Esophagus muscularis mucosa (tissue), 4 donors: ENCODE measurements around the gene CPNE5. TPM values are rescaled to one million over a fixed set of nuclear protein-coding genes. Genes with fewer than 3 reads are reported as not detected.

Source experiments
- DNase-seq: peaks from one replicate; pipeline ENCODE4 v3.0.0-alpha.2; 2017; ENCODE audit errors: extremely low spot score
- H3K27ac ChIP-seq, 4 donors: fragments of 200-600 bp; sonication (generic); replicated peaks in 1 of 4; 1 replicate in 3 of 4; 2 replicates in 1 of 4; pipeline ENCODE4 v1.5.1; 2016 to 2019; ENCODE audit warnings: mild to moderate bottlenecking in 1 of 4
- H3K27me3 ChIP-seq, 4 donors: fragments of 200-600 bp; sonication (generic); one replicate each; pipeline versions ENCODE4 v1.5.1 to v1.6.0; 2016 to 2019
- H3K36me3 ChIP-seq, 4 donors: fragments of 200-600 bp; sonication (generic); one replicate each; pipeline ENCODE4 v1.5.1; 2016 to 2019
- H3K4me1 ChIP-seq, 4 donors: fragments of 200-600 bp; sonication (generic); one replicate each; pipeline ENCODE4 v1.5.1; 2016 to 2019
- H3K4me3 ChIP-seq, 4 donors: fragments of 200-600 bp; sonication (generic); 1 replicate in 2 of 4; 2 replicates in 2 of 4; pipeline ENCODE4 v1.5.1; 2016 to 2019; ENCODE audit warnings: mild to moderate bottlenecking in 4 of 4, moderate library complexity in 1 of 4
- H3K9me3 ChIP-seq, 4 donors: fragments of 200-600 bp; sonication (generic); 1 replicate in 3 of 4; 2 replicates in 1 of 4; pipeline ENCODE4 v1.5.1; 2016 to 2019
- CTCF ChIP-seq, 3 experiments: fragments of 200-600 bp in 2 of 3; fragments of 450-650 bp in 1 of 3; sonication (generic) in 2 of 3; IDR thresholded peaks; one replicate each; pipeline ENCODE4 v1.5.1; 2017 to 2019; ENCODE audit warnings: antibody characterized with exemption in 3 of 3, mild to moderate bottlenecking in 2 of 3, moderate library complexity in 1 of 3
- EP300 ChIP-seq: sonication (generic); formaldehyde crosslinking; IDR thresholded peaks from one replicate; pipeline ENCODE4 v1.6.1; 2017; ENCODE audit warnings: antibody characterized with exemption
- POLR2A ChIP-seq: fragments of 450-650 bp; IDR thresholded peaks from one replicate; pipeline ENCODE4 v1.6.1; 2017; ENCODE audit warnings: antibody characterized with exemption, moderate library complexity, mild to moderate bottlenecking, low read depth
- POLR2AphosphoS5 ChIP-seq, 2 donors: sonication (generic); formaldehyde crosslinking; IDR thresholded peaks; one replicate each; pipeline ENCODE4 v1.6.1; 2017; ENCODE audit warnings: antibody characterized with exemption in 2 of 2
- WGBS: methylation state at CpG from one replicate; pipeline ENCODE4 v1.1.5; 2018; 5-methylcytosine and 5-hydroxymethylcytosine counted together
- intact Hi-C: fragments of 100-400 bp; cut with DNase I; formaldehyde crosslinking; loops from one replicate; pipeline ENCODE4 v1.15.1; 2023
- total RNA-seq, 4 donors: library from RNA; depleted of rRNA; stranded (reverse); fragments of >200 nt; gene quantifications; one replicate each; pipeline versions ENCODE4 v1.1.0 to v1.2.1, GENCODE V29; 2016

CPNE5 gene
- total RNA-seq, 4 donors from 2014 or later = 2.1 to 4.6 (median 2.6) TPM

GRCh38 chr6:36791521-36792135 is 47.6 kb downstream of the CPNE5 start:
- Histone ChIP-seq H3K9me3 (no peaks in the 10 kb centered on the region), H3K4me1 (peaks cover 0 to 3% (median 0%) of the 10 kb centered on the region in 4 donors), H3K27me3 (peaks cover 0 to 39% (median 0%) of the 10 kb centered on the region in 4 donors), H3K27ac (no peak overlapping the region), H3K36me3 (no peaks in the 10 kb centered on the region), H3K4me3 (no peak overlapping the region)
- WGBS = 95% methylated on average over 10 of the region's 10 CpGs
- no peak for TF ChIP-seq POLR2A
- TF ChIP-seq POLR2AphosphoS5 (IDR thresholded peaks at IDR 0.05) = no peak
- no peak for TF ChIP-seq EP300
- TF ChIP-seq CTCF (IDR thresholded peaks at IDR 0.05) = no peak
- intact Hi-C loops = no loop called here
- no peak for DNase-seq

GRCh38 chr6:36791085-36791484 is 48.2 kb downstream of the CPNE5 start:
- H3K9me3 ChIP-seq = no peaks in the 10 kb centered on the region
- H3K4me3 ChIP-seq = no peak overlapping the region
- no peaks in the 10 kb centered on the region for H3K36me3 ChIP-seq
- H3K4me1 ChIP-seq = peaks cover 0 to 3% (median 0%) of the 10 kb centered on the region in 4 donors
- TF ChIP-seq CTCF (IDR thresholded peaks at IDR 0.05) = no peak
- no peak for TF ChIP-seq POLR2A
- no peak for TF ChIP-seq EP300
- no peak for TF ChIP-seq POLR2AphosphoS5 (IDR thresholded peaks at IDR 0.05)
- DNase-seq = no peak
- 88% methylated on average over 2 of the region's 2 CpGs for WGBS
- H3K27ac ChIP-seq = no peak overlapping the region
- peaks cover 0 to 39% (median 0%) of the 10 kb centered on the region in 4 donors for H3K27me3 ChIP-seq
- intact Hi-C loops = no loop called here

- no peaks in the 10 kb centered on the region for H3K36me3 ChIP-seq
- H3K27ac ChIP-seq = no peak overlapping the region
- DNase-seq = no peak
- H3K4me3 ChIP-seq = no peak overlapping the region
- peaks cover 0 to 28% (median 0%) of the 10 kb centered on the region in 4 donors for H3K27me3 ChIP-seq
- H3K9me3 ChIP-seq = no peaks in the 10 kb centered on the region
- TF ChIP-seq CTCF (IDR thresholded peaks at IDR 0.05) (no peak), POLR2A (no peak), POLR2AphosphoS5 (IDR thresholded peaks at IDR 0.05) (no peak), EP300 (no peak)
- WGBS = 27% methylated on average over 4 of the region's 4 CpGs
- intact Hi-C loops = no loop called here
- H3K4me1 ChIP-seq = peaks cover 0 to 3% (median 0%) of the 10 kb centered on the region in 4 donors
These were observed 50.5 kb downstream of the CPNE5 start for GRCh38 chr6:36788768-36789167.

- Histone ChIP-seq H3K27ac (no peak overlapping the region), H3K36me3 (no peaks in the 10 kb centered on the region), H3K4me1 (peaks cover 0 to 3% (median 0%) of the 10 kb centered on the region in 4 donors), H3K9me3 (no peaks in the 10 kb centered on the region), H3K27me3 (peaks cover 0 to 22% (median 0%) of the 10 kb centered on the region in 4 donors), H3K4me3 (no peak overlapping the region)
- intact Hi-C loops = no loop called here
- TF ChIP-seq POLR2A (no peak), CTCF (IDR thresholded peaks at IDR 0.05) (no peak), EP300 (no peak), POLR2AphosphoS5 (IDR thresholded peaks at IDR 0.05) (no peak)
- 93% methylated on average over 8 of the region's 8 CpGs for WGBS
- no peak for DNase-seq
These were observed 51.1 kb downstream of the CPNE5 start for GRCh38 chr6:36788186-36788585.

- H3K9me3 ChIP-seq = no peaks in the 10 kb centered on the region
These were observed 52.0 kb downstream of the CPNE5 start for GRCh38 chr6:36787210-36787609.

More at GRCh38 chr6:36787210-36787609, 52.0 kb downstream of the CPNE5 start:
- H3K4me3 ChIP-seq = no peak overlapping the region
- TF ChIP-seq POLR2AphosphoS5 (IDR thresholded peaks at IDR 0.05) (no peak), POLR2A (no peak), CTCF (IDR thresholded peaks at IDR 0.05) (no peak), EP300 (no peak)
- H3K4me1 ChIP-seq = peaks cover 0 to 3% (median 0%) of the 10 kb centered on the region in 4 donors
- intact Hi-C loops = no loop called here
- 100% methylated on average over 4 of the region's 4 CpGs for WGBS
- H3K36me3 ChIP-seq = no peaks in the 10 kb centered on the region
- DNase-seq = no peak
- H3K27me3 ChIP-seq = peaks cover 0 to 12% (median 0%) of the 10 kb centered on the region in 4 donors
- no peak overlapping the region for H3K27ac ChIP-seq
